AG09309 (cell line): ENCODE results near the gene SEZ6L.

Experiments
- DNase-seq: peaks from one replicate; pipeline ENCODE4 v3.0.0-alpha.2; 2010; ENCODE audit warnings: low read depth
- H3K4me3 ChIP-seq: 2 replicates; pipeline ENCODE4 v1.5.1; 2011; ENCODE audit warnings: mild to moderate bottlenecking, low read depth, low read length, moderate library complexity; ENCODE audit not compliant: control insufficient read depth
- CTCF ChIP-seq: IDR thresholded peaks from 2 replicates; pipeline ENCODE4 v1.5.1; 2011; ENCODE audit warnings: mild to moderate bottlenecking, low read depth, low read length, inconsistent platforms; ENCODE audit not compliant: insufficient read depth, control insufficient read depth; ENCODE audit errors: missing control alignments

SEZ6L gene

GRCh38 chr22:26205494-26205893 lies 36.2 kb downstream of the SEZ6L start:
- H3K4me3 ChIP-seq, result no peak overlapping the region
- no peak for TF ChIP-seq CTCF
- DNase-seq, result no peak

- H3K4me3 ChIP-seq, result no peak overlapping the region
- no peak for TF ChIP-seq CTCF
- DNase-seq, result no peak
Observed at GRCh38 chr22:26210334-26210733, 41.1 kb downstream of the SEZ6L start.

- H3K4me3 ChIP-seq, result no peak overlapping the region
- DNase-seq, result no peak
- no peak for TF ChIP-seq CTCF
Observed at GRCh38 chr22:26213826-26214225, 44.6 kb downstream of the SEZ6L start.

- TF ChIP-seq CTCF, result no peak
- DNase-seq, result no peak
Observed at GRCh38 chr22:26214466-26214865, 45.2 kb downstream of the SEZ6L start.

GRCh38 chr22:26215736-26216135 lies 46.5 kb downstream of the SEZ6L start:
- no peak for DNase-seq
- no peak overlapping the region for H3K4me3 ChIP-seq
- TF ChIP-seq CTCF, result no peak

More at GRCh38 chr22:26214466-26214865, 45.2 kb downstream of the SEZ6L start:
- H3K4me3 ChIP-seq, result no peak overlapping the region

GRCh38 chr22:26225207-26225606 lies 55.9 kb downstream of the SEZ6L start:
- no peak for DNase-seq
- TF ChIP-seq CTCF, result no peak
- H3K4me3 ChIP-seq, result no peak overlapping the region
